ENCODE measurements around the gene PLPPR2. TPM values are rescaled to one million over a fixed set of nuclear protein-coding genes. Genes with fewer than 3 reads are reported as not detected.
"Not testable (repeated sequence)": the region's sequence is repeated elsewhere in the genome, so short reads cannot be mapped to it uniquely, and the experiment has no call there.

The PLPPR2 gene
- total RNA-seq, 5 donors from 2014 or later (not counting 1 experiment from before 2014, with no cell fraction given), result 8.6 to 16.2 (median 10.7) TPM

GRCh38 chr19:11401808-11402543, 46.7 kb downstream of the PLPPR2 start:
- CTCF ChIA-PET, result no interaction called here
- H3K4me1 Mint-ChIP-seq, result no peaks in the 10 kb centered on the region
- WGBS (ENCODE audit: insufficient coverage), result 65% methylated on average over 6 of the region's 9 CpGs

GRCh38 chr19:11404588-11405222, 49.5 kb downstream of the PLPPR2 start:
- Mint-ChIP-seq H3K9me3 (no peaks in the 10 kb centered on the region), H3K36me3 (no peaks in the 10 kb centered on the region), H3K4me1 (no peaks in the 10 kb centered on the region), H3K27me3 (peaks cover 9 to 20% of the 10 kb centered on the region in 2 donors), H3K27ac (no peak overlapping the region), H3K4me3 (no peak overlapping the region)
- POLR2A ChIA-PET, result no interaction called here
- CTCF ChIA-PET, result no interaction called here
- no peak for DNase-seq
- H3K4me1 ChIP-seq (ENCODE audit: control insufficient read depth in 1 of 2, extremely low read depth in 1 of 2, insufficient read depth in 2 of 2, low read length in 2 of 2), result peaks cover 0 to 7% of the 10 kb centered on the region in 2 experiments
- no peak overlapping the region for H3K27ac ChIP-seq (ENCODE audit: low read length)
- no peak for ATAC-seq (replicated peaks in 1 of 4)
- 82% methylated on average over 3 of the region's 9 CpGs for WGBS (ENCODE audit: insufficient coverage)
- no peak overlapping the region for H3K4me3 ChIP-seq (ENCODE audit: control insufficient read depth in 1 of 2, extremely low read depth in 1 of 2, low read length in 1 of 2)
- no peaks in the 10 kb centered on the region for H3K9me3 ChIP-seq
- H3K27me3 ChIP-seq (replicated peaks in 1 of 2; ENCODE audit: control insufficient read depth in 2 of 2, extremely low read depth in 1 of 2, insufficient read depth in 2 of 2, low read length in 1 of 2), result peaks cover 4 to 42% of the 10 kb centered on the region in 2 experiments
- no peaks in the 10 kb centered on the region for H3K36me3 ChIP-seq (ENCODE audit: control insufficient read depth in 2 of 2, extremely low read depth in 1 of 2, insufficient read depth in 1 of 2, low read length in 1 of 2)

More at GRCh38 chr19:11401808-11402543, 46.7 kb downstream of the PLPPR2 start:
- POLR2A ChIA-PET, result interaction anchor here in 1 of 2 donors (0.7 kb wide), 2 partner anchors 10 to 1536 kb away, joined by 4 to 6 read pairs; partner anchors contain the start of gene CALR
- no peak overlapping the region for H3K4me3 ChIP-seq (ENCODE audit: control insufficient read depth in 1 of 2, extremely low read depth in 1 of 2, low read length in 1 of 2)
- peaks cover under 1 to 7% of the 10 kb centered on the region in 2 donors for H3K27me3 Mint-ChIP-seq
- no peaks in the 10 kb centered on the region for H3K36me3 Mint-ChIP-seq
- ATAC-seq (replicated peaks in 1 of 4) (no peak), DNase-seq (no peak)
- H3K27me3 ChIP-seq (replicated peaks in 1 of 2; ENCODE audit: control insufficient read depth in 2 of 2, extremely low read depth in 1 of 2, insufficient read depth in 2 of 2, low read length in 1 of 2), result peaks cover 0 to 30% of the 10 kb centered on the region in 2 experiments
- H3K36me3 ChIP-seq (ENCODE audit: control insufficient read depth in 2 of 2, extremely low read depth in 1 of 2, insufficient read depth in 1 of 2, low read length in 1 of 2), result no peaks in the 10 kb centered on the region
- no peak overlapping the region for H3K4me3 Mint-ChIP-seq
- H3K9me3 ChIP-seq, result no peaks in the 10 kb centered on the region
- H3K27ac ChIP-seq (ENCODE audit: low read length), result no peak overlapping the region
- H3K27ac Mint-ChIP-seq, result no peak overlapping the region
- no peaks in the 10 kb centered on the region for H3K9me3 Mint-ChIP-seq
- H3K4me1 ChIP-seq (ENCODE audit: control insufficient read depth in 1 of 2, extremely low read depth in 1 of 2, insufficient read depth in 2 of 2, low read length in 2 of 2), result peaks cover 0 to 7% of the 10 kb centered on the region in 2 experiments

DNA sequence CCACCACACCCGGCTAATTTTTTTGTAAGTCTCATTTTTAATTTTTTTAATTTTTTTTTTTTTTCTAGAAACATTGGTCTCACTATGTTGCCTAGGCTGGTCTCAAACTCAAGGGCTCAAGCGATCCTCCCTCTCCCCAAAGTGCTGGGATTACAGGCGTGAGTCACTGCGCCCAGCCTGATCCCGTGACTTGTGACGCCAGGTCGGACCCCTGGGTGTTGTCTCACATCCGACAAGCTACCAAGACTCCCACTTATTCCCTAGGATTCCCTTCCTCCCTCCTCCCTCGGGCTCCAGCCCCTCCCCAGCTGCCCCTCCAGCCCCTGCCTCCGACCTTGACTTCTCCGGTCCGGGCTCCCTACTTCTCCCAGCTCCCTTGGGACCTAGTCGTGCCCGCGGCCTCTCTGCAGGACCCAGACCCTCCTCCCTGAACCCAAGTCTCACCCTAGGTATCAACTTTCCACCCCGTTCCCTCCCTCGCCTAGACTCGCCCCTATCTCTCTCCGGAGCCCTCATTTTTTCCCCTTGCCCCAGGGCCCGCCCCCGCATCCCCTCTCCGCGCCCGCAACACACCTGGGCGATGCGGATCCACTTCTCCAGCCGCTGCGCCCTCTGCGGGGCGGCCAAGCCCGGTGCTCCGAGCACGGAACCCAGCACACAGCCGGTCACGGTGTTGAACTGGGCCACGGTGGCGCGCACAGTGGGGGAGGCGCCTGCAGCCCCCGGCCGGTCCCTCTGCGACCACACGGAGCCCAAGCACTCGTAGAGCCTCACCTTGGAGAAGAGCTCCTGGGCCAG, 50.8 kb downstream of the PLPPR2 start:
- 44% methylated on average over 34 of the region's 44 CpGs for WGBS (ENCODE audit: insufficient coverage)
- Histone ChIP-seq H3K27me3 (replicated peaks in 1 of 2; ENCODE audit: control insufficient read depth in 2 of 2, extremely low read depth in 1 of 2, insufficient read depth in 2 of 2, low read length in 1 of 2) (peaks cover 4 to 47% of the 10 kb centered on the region in 2 experiments), H3K4me3 (ENCODE audit: control insufficient read depth in 1 of 2, extremely low read depth in 1 of 2, low read length in 1 of 2) (no peak overlapping the region), H3K4me1 (ENCODE audit: control insufficient read depth in 1 of 2, extremely low read depth in 1 of 2, insufficient read depth in 2 of 2, low read length in 2 of 2) (peaks cover 0 to 7% of the 10 kb centered on the region in 2 experiments), H3K27ac (ENCODE audit: low read length) (no peak overlapping the region), H3K36me3 (ENCODE audit: control insufficient read depth in 2 of 2, extremely low read depth in 1 of 2, insufficient read depth in 1 of 2, low read length in 1 of 2) (no peaks in the 10 kb centered on the region), H3K9me3 (no peaks in the 10 kb centered on the region)
- POLR2A ChIA-PET, result interaction anchor here in 1 of 2 donors (0.7 kb wide), 1 partner anchor 14 kb away, joined by 3 read pairs; no protein-coding TSS in a partner anchor
- H3K27ac Mint-ChIP-seq, result no peak overlapping the region
- no peaks in the 10 kb centered on the region for H3K9me3 Mint-ChIP-seq
- CTCF ChIA-PET, result interaction anchor here (0.6 to 2.7 kb wide), 6 partner anchors 23 to 1827 kb away, joined by 3 to 14 read pairs (median 4); no protein-coding TSS in a partner anchor
- no peaks in the 10 kb centered on the region for H3K36me3 Mint-ChIP-seq
- H3K27me3 Mint-ChIP-seq, result peaks cover 9 to 21% of the 10 kb centered on the region in 2 donors
- peak; percentile 50 to 76 (median 54) for ATAC-seq (replicated peaks in 1 of 4)
- peak in 9 of 35 experiments; percentile 10 to 50 (median 34) for DNase-seq
- no peaks in the 10 kb centered on the region for H3K4me1 Mint-ChIP-seq
- no peak overlapping the region for H3K4me3 Mint-ChIP-seq

GRCh38 chr19:11406703-11407236, 51.5 kb downstream of the PLPPR2 start:
- H3K36me3 ChIP-seq (ENCODE audit: control insufficient read depth in 2 of 2, extremely low read depth in 1 of 2, insufficient read depth in 1 of 2, low read length in 1 of 2); H3K9me3 ChIP-seq; H3K9me3 Mint-ChIP-seq; H3K36me3 Mint-ChIP-seq; DNase-seq; H3K27ac Mint-ChIP-seq; H3K4me1 ChIP-seq (ENCODE audit: control insufficient read depth in 1 of 2, extremely low read depth in 1 of 2, insufficient read depth in 2 of 2, low read length in 2 of 2); H3K27ac ChIP-seq (ENCODE audit: low read length); ATAC-seq (replicated peaks in 1 of 4); H3K4me1 Mint-ChIP-seq; H3K4me3 Mint-ChIP-seq; H3K4me3 ChIP-seq (ENCODE audit: control insufficient read depth in 1 of 2, extremely low read depth in 1 of 2, low read length in 1 of 2): not testable (repeated sequence)
- POLR2A ChIA-PET, result interaction anchor here in 1 of 2 donors (0.7 kb wide), 1 partner anchor 15 kb away, joined by 3 read pairs; no protein-coding TSS in a partner anchor
- H3K27me3 Mint-ChIP-seq, result peaks cover 9 to 24% of the 10 kb centered on the region in 2 donors
- peaks cover 4 to 54% of the 10 kb centered on the region in 2 experiments for H3K27me3 ChIP-seq (replicated peaks in 1 of 2; ENCODE audit: control insufficient read depth in 2 of 2, extremely low read depth in 1 of 2, insufficient read depth in 2 of 2, low read length in 1 of 2)
- CTCF ChIA-PET, result interaction anchor here (0.6 to 2.7 kb wide), 4 partner anchors 11 to 26 kb away, joined by 3 to 14 read pairs (median 4); no protein-coding TSS in a partner anchor
- WGBS (ENCODE audit: insufficient coverage), result 81% methylated on average over 10 of the region's 12 CpGs

- ChIA-PET POLR2A (no interaction called here), CTCF (no interaction called here)
- no peaks in the 10 kb centered on the region for H3K9me3 ChIP-seq
- Mint-ChIP-seq H3K4me1 (no peaks in the 10 kb centered on the region), H3K36me3 (no peaks in the 10 kb centered on the region), H3K4me3 (no peak overlapping the region), H3K27ac (no peak overlapping the region), H3K27me3 (peaks cover 9 to 24% of the 10 kb centered on the region in 2 donors), H3K9me3 (no peaks in the 10 kb centered on the region)
- no peaks in the 10 kb centered on the region for H3K36me3 ChIP-seq (ENCODE audit: control insufficient read depth in 2 of 2, extremely low read depth in 1 of 2, insufficient read depth in 1 of 2, low read length in 1 of 2)
- H3K4me1 ChIP-seq (ENCODE audit: control insufficient read depth in 1 of 2, extremely low read depth in 1 of 2, insufficient read depth in 2 of 2, low read length in 2 of 2), result peaks cover 0 to 7% of the 10 kb centered on the region in 2 experiments
- H3K27me3 ChIP-seq (replicated peaks in 1 of 2; ENCODE audit: control insufficient read depth in 2 of 2, extremely low read depth in 1 of 2, insufficient read depth in 2 of 2, low read length in 1 of 2), result peaks cover 4 to 52% of the 10 kb centered on the region in 2 experiments
- no peak for DNase-seq
- H3K4me3 ChIP-seq (ENCODE audit: control insufficient read depth in 1 of 2, extremely low read depth in 1 of 2, low read length in 1 of 2), result no peak overlapping the region
- H3K27ac ChIP-seq (ENCODE audit: low read length), result no peak overlapping the region
- ATAC-seq (replicated peaks in 1 of 4), result no peak
- 100% methylated on average over 1 of the region's 4 CpGs for WGBS (ENCODE audit: insufficient coverage)
These were observed 53.4 kb downstream of the PLPPR2 start for GRCh38 chr19:11408591-11408990.
